ENCODE data around the gene RPS6KL1.

RPS6KL1 gene

GRCh38 chr14:74860899-74861733 lies 61.9 kb downstream of the RPS6KL1 start:
- TF ChIP-seq CTCF (IDR thresholded peaks at IDR 0.05; ENCODE audit: low read depth, low read length): peak; percentile 71
- H3K4me3 ChIP-seq (ENCODE audit: low read depth, low read length): no peak overlapping the region

DNA sequence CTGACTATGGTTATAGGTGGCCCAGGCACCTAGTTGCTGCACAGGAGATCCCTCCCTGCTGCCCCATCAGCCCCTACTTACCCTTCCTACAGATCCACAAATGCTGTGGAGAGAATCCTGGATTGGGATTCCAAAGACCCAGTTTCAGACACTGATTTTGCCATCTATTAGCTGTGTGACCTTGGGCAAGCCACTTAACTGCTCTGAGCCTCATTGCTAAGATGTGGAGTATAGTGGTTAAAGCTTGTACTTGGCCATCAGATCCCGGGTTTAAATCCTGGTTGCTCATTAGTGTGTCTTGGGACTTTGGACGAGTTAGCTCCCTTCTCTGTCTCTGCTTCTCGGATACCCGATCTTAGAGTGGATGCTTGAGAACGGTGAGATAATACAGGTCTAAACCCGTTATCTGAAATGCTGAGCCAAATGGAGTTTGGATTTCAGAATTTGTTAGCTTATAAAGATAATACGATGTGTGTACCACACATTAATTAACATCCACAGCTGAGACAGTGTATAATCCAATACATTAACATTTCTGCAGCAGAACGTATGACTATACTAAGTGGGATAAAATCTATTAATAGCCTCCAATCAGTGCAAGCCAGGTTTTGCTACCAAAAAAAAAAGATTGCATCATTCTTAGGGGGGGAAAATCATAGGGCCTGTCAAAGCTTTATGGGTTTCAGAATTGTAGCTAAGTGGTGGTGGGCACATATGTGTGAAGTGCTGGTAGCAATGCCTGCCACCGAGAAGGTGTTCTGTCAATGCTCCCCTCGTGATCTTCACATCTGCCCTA lies 63.1 kb downstream of the RPS6KL1 start:
- H3K4me3 ChIP-seq (ENCODE audit: low read depth, low read length): no peak overlapping the region
- no peak for TF ChIP-seq CTCF (IDR thresholded peaks at IDR 0.05; ENCODE audit: low read depth, low read length)

DNA sequence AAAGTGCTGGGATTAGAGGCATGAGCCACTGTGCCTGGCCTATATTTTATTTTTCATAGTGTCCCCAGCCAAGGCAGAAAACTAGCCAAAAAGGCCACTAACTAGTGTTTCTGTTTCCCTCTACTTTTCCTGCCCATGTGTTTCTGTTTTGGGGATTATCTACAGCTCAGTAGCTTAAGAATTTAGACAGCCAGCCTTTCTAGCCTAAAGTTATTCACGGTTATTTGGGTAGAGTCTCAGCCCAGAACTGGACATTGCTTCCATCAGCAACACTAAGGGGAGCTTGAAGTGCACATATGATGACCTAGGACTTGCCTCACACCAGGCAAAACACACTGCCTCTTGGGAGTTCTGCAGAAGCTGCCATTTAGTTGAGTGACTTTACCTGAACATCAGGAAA lies 65.0 kb downstream of the RPS6KL1 start:
- TF ChIP-seq CTCF (IDR thresholded peaks at IDR 0.05; ENCODE audit: low read depth, low read length): no peak

DNA sequence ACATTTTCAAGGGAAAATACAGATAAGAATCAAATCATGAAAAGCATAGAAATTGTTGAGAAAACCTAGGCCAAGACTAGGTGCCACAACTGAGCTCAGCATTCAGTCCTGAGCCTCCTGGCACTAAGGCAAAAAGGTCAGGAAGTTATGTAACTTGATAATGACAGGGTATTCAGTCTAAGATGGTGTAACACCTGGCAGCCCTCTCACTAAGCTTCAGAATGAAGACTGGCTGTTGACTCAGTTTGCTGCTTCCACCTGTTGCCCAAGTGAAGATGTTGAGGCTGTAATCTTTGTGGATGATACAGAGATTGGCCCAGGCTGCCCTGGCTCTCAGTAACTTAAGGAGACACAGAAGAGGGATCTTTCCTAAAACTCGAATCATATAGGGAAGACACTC lies 66.7 kb downstream of the RPS6KL1 start:
- no peak for TF ChIP-seq CTCF (IDR thresholded peaks at IDR 0.05; ENCODE audit: low read depth, low read length)
- no peak overlapping the region for H3K4me3 ChIP-seq (ENCODE audit: low read depth, low read length)

More for the DNA sequence above, 65.0 kb downstream of the RPS6KL1 start:
- no peak overlapping the region for H3K4me3 ChIP-seq (ENCODE audit: low read depth, low read length)

- H3K4me3 ChIP-seq (ENCODE audit: low read depth, low read length): no peak overlapping the region
- no peak for TF ChIP-seq CTCF (IDR thresholded peaks at IDR 0.05; ENCODE audit: low read depth, low read length)
Observed at GRCh38 chr14:74855945-74856344, 67.1 kb downstream of the RPS6KL1 start.

GRCh38 chr14:74855021-74855420 lies 68.0 kb downstream of the RPS6KL1 start:
- H3K4me3 ChIP-seq (ENCODE audit: low read depth, low read length): no peak overlapping the region
- no peak for TF ChIP-seq CTCF (IDR thresholded peaks at IDR 0.05; ENCODE audit: low read depth, low read length)
